ENCODE data around the gene GLIS1. TPM values are rescaled to one million over a fixed set of nuclear protein-coding genes. Genes with fewer than 3 reads are reported as not detected.

GLIS1 gene
- total and polyA plus RNA-seq, 9 donors, result 0.12 to 2.9 (median 0.48) TPM; not detected in 1

DNA sequence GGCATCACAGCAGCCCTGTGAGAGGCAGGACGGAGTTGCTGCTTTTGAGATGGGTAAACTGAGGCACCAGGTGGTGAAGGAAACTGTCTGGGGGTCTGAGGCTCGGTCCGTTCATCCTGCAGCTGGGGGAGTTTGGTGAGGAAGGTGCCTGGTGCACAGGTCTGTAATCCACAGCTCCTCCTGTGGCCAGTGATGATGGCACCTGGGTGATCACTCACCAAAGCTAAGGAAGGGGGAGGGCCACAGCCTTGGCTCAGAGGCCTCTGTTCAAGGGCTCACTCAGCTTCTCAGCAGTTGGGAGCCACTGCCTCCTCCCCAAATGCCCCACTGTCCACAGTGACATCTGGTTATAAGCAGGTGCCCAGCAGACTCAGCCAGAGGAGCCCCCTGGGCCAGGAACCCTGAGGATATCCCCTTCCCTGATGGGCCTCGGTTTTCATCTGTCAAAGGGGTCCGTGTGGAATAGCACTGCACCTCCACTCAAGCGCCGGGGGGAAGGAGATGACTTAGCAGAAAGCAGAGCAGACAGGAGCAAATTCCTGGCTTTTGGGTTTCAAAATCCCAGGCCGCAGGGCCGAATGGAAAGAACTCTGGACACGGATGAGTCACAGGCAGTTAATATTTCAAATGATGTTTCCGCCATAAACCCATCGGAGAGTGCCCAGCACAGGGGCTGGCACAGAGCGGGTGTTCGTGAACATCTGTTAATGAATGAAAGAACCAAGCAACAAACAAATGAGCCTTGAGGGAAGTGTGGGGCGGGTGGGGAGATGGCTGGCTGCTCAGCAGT lies 197.0 kb downstream of the GLIS1 start:
- no peak for TF ChIP-seq CTCF (IDR thresholded peaks at IDR 0.05)
- TF ChIP-seq EP300 (IDR thresholded peaks at IDR 0.05), result no peak
- no peak for TF ChIP-seq POLR2A (IDR thresholded peaks at IDR 0.05)
- intact Hi-C loops (cut with DNase I), result no loop called here
- DNase-seq, result peak in 1 of 5 donors; percentile 5
- no peaks in the 10 kb centered on the region for H3K27me3 ChIP-seq
- H3K9me3 ChIP-seq, result no peaks in the 10 kb centered on the region
- H3K4me1 ChIP-seq (ENCODE audit: insufficient read depth), result no peaks in the 10 kb centered on the region
- 73 to 80% (median 73%) methylated on average over 15 of the region's 15 CpGs for WGBS, 3 donors
- no peak overlapping the region for H3K27ac ChIP-seq
- H3K36me3 ChIP-seq, result no peaks in the 10 kb centered on the region
- no peak overlapping the region for H3K4me3 ChIP-seq

- intact Hi-C loops (cut with DNase I), result no loop called here
- Histone ChIP-seq H3K9me3 (no peaks in the 10 kb centered on the region), H3K4me1 (ENCODE audit: insufficient read depth) (no peaks in the 10 kb centered on the region), H3K27ac (no peak overlapping the region), H3K27me3 (no peaks in the 10 kb centered on the region), H3K4me3 (no peak overlapping the region), H3K36me3 (no peaks in the 10 kb centered on the region)
- WGBS, 3 donors, result 91 to 100% (median 98%) methylated on average over 2 of the region's 2 CpGs
- TF ChIP-seq EP300 (IDR thresholded peaks at IDR 0.05) (no peak), POLR2A (IDR thresholded peaks at IDR 0.05) (no peak)
- peak in 1 of 5 donors; percentile 6 for DNase-seq
Observed at GRCh38 chr1:53541263-53541625, 197.7 kb downstream of the GLIS1 start.

DNA sequence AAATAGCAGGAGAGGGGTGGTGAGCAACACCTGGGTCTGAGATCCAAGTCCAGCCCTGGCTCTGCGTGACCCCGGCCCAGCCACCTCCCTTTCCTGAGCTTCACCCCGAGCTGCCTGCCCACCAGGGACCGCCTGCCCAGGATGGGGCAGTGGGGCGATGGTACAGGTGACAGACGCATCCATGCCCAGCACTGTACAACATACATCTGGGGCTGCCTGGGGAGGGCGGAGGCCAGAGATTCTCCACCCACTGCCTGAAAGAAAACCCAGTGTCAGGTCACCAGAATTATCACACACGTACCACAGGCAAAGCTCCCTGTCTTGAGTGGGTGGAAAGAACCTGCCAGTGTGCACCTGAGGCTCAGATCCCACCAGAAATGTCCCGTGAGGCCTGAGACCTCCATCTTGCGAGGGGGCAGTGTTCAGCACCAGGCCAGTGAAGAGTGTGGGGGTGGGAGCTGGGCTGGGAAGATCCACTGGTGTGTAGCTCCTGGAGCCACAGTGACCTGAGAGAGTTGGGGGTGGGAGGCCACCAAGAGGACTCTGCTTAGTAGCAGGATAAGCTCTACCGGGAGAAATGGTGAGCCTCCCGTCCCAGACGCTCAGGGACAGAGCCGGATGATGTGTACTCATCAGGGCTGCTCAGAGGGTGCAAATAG lies 198.2 kb downstream of the GLIS1 start:
- no peak overlapping the region for H3K4me3 ChIP-seq
- no peak for TF ChIP-seq EP300 (IDR thresholded peaks at IDR 0.05)
- TF ChIP-seq POLR2A (IDR thresholded peaks at IDR 0.05), result no peak
- no peak for TF ChIP-seq CTCF (IDR thresholded peaks at IDR 0.05)
- H3K4me1 ChIP-seq (ENCODE audit: insufficient read depth), result no peaks in the 10 kb centered on the region
- DNase-seq, result no peak
- no peaks in the 10 kb centered on the region for H3K27me3 ChIP-seq
- WGBS, 3 donors, result 92 to 96% (median 93%) methylated on average over 14 of the region's 14 CpGs
- no peaks in the 10 kb centered on the region for H3K9me3 ChIP-seq
- intact Hi-C loops (cut with DNase I), result no loop called here
- H3K27ac ChIP-seq, result no peak overlapping the region
- no peaks in the 10 kb centered on the region for H3K36me3 ChIP-seq

DNA sequence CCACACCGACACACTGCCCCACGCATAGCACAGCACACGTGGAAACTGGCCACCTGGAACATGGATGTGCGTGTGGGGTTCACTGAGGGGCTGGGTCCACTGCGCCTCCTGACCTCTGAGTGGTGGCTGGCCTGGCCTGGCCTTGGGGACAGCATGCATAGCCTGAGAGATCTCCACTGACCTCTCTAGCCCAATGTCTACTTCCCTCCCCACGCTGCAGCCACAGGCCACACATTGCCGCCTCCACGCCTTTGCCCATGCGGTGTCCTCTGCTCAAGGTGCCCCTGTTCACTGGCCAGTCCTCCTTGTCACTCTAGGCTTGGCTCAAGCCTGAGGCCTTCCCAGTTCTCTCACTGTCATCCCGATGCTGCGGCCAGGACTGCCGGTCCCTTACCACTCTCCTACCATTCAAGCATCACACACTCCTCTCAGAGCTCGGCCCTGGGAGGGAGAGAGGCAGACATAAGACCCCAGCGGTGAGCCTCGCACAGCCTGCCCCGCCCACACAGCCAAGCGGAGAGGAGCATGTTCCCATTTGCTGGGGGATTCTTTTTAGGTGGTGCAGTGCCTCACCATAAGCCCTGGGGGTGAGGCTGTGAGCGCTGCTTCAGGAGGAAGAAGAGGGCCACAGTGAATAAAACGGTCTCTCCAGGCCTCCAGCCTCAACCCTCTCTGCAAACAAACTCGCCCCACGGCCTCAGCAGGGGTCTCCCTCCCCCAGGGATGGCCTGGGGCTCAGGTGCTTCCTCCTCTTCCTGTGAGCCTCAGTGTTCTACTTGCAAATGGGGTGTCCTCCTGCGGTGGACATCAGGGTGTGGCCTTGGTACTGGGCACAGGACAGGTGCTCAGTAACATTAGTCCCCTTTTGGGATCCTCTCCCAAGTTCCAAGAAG lies 199.0 kb downstream of the GLIS1 start:
- intact Hi-C loops (cut with DNase I), result no loop called here
- H3K27me3 ChIP-seq, result no peaks in the 10 kb centered on the region
- H3K4me3 ChIP-seq, result no peak overlapping the region
- H3K36me3 ChIP-seq, result no peaks in the 10 kb centered on the region
- H3K9me3 ChIP-seq, result no peaks in the 10 kb centered on the region
- DNase-seq, result no peak
- TF ChIP-seq EP300 (IDR thresholded peaks at IDR 0.05) (no peak), CTCF (IDR thresholded peaks at IDR 0.05) (no peak), POLR2A (IDR thresholded peaks at IDR 0.05) (no peak)
- no peaks in the 10 kb centered on the region for H3K4me1 ChIP-seq (ENCODE audit: insufficient read depth)
- WGBS, 3 donors, result 88 to 92% (median 89%) methylated on average over 22 of the region's 22 CpGs
- H3K27ac ChIP-seq, result no peak overlapping the region

All from ovary (tissue), 9 donors.